NT2/D1 (cell line): ENCODE data around the gene DENND5B.

Experiments used
- DNase-seq: peaks from one replicate; pipeline ENCODE4 v3.0.0-alpha.2; 2011; ENCODE audit warnings: low read depth, low spot score
- H3K27me3 ChIP-seq: 2 replicates; pipeline ENCODE4 v1.6.0; 2011; ENCODE audit warnings: mild to moderate bottlenecking; ENCODE audit not compliant: insufficient read length, insufficient read depth
- H3K36me3 ChIP-seq: 2 replicates; pipeline ENCODE4 v1.6.1; 2011; ENCODE audit warnings: mild to moderate bottlenecking, low read length, mixed read lengths; ENCODE audit not compliant: insufficient read depth, insufficient read length
- H3K4me1 ChIP-seq: 2 replicates; pipeline ENCODE4 v1.5.1; 2011; ENCODE audit not compliant: insufficient read depth, insufficient read length
- H3K4me3 ChIP-seq: 2 replicates; pipeline ENCODE4 v1.5.1; 2011; ENCODE audit warnings: low read depth; ENCODE audit not compliant: insufficient read length
- H3K9ac ChIP-seq: 2 replicates; pipeline ENCODE4 v1.6.0; 2011; ENCODE audit warnings: low read depth; ENCODE audit not compliant: insufficient read length
- H3K9me3 ChIP-seq: 2 replicates; pipeline ENCODE4 v1.5.1; 2011; ENCODE audit warnings: mild to moderate bottlenecking, low read length; ENCODE audit not compliant: insufficient read depth
- SUZ12 ChIP-seq: IDR thresholded peaks from 2 replicates; pipeline ENCODE4 v1.6.1; 2011; ENCODE audit not compliant: insufficient read length, insufficient read depth; ENCODE audit errors: extremely low read depth
- YY1 ChIP-seq: IDR thresholded peaks from 2 replicates; pipeline ENCODE4 v1.6.1; 2011; ENCODE audit not compliant: insufficient read length, insufficient read depth
- ZNF274 ChIP-seq: IDR thresholded peaks from 2 replicates; pipeline ENCODE4 v1.6.1; 2011; ENCODE audit warnings: mild to moderate bottlenecking, low read depth, low read length

Gene DENND5B

GRCh38 chr12:31524791-31525495 is 66.0 kb downstream of the DENND5B start:
- Histone ChIP-seq H3K36me3 (no peaks in the 10 kb centered on the region), H3K9ac (no peak overlapping the region), H3K4me3 (no peak overlapping the region), H3K9me3 (no peaks in the 10 kb centered on the region), H3K4me1 (peaks cover 2% of the 10 kb centered on the region), H3K27me3 (no peaks in the 10 kb centered on the region)
- no peak for TF ChIP-seq YY1
- no peak for TF ChIP-seq ZNF274
- no peak for TF ChIP-seq SUZ12
- DNase-seq = no peak

- TF ChIP-seq SUZ12 = no peak
- TF ChIP-seq ZNF274 = no peak
- no peak for TF ChIP-seq YY1
- no peaks in the 10 kb centered on the region for H3K36me3 ChIP-seq
- no peaks in the 10 kb centered on the region for H3K27me3 ChIP-seq
- no peak for DNase-seq
- peaks cover 2% of the 10 kb centered on the region for H3K4me1 ChIP-seq
- H3K9ac ChIP-seq = no peak overlapping the region
- no peaks in the 10 kb centered on the region for H3K9me3 ChIP-seq
- H3K4me3 ChIP-seq = no peak overlapping the region
Observed at GRCh38 chr12:31523306-31523705, 67.6 kb downstream of the DENND5B start.

GRCh38 chr12:31522607-31523006 is 68.3 kb downstream of the DENND5B start:
- no peaks in the 10 kb centered on the region for H3K36me3 ChIP-seq

GRCh38 chr12:31521964-31522363 is 69.0 kb downstream of the DENND5B start:
- peaks cover 12% of the 10 kb centered on the region for H3K4me1 ChIP-seq
- no peak overlapping the region for H3K9ac ChIP-seq
- H3K4me3 ChIP-seq = no peak overlapping the region
- H3K36me3 ChIP-seq = no peaks in the 10 kb centered on the region
- no peaks in the 10 kb centered on the region for H3K9me3 ChIP-seq
- H3K27me3 ChIP-seq = no peaks in the 10 kb centered on the region
- TF ChIP-seq SUZ12 (no peak), ZNF274 (no peak), YY1 (no peak)
- DNase-seq = no peak

More at GRCh38 chr12:31522607-31523006, 68.3 kb downstream of the DENND5B start:
- Histone ChIP-seq H3K9me3 (no peaks in the 10 kb centered on the region), H3K9ac (no peak overlapping the region), H3K27me3 (no peaks in the 10 kb centered on the region), H3K4me3 (no peak overlapping the region), H3K4me1 (peaks cover 6% of the 10 kb centered on the region)
- DNase-seq = no peak
- TF ChIP-seq YY1 (no peak), ZNF274 (no peak)

GRCh38 chr12:31519511-31519910 is 71.4 kb downstream of the DENND5B start:
- Histone ChIP-seq H3K27me3 (no peaks in the 10 kb centered on the region), H3K9me3 (no peaks in the 10 kb centered on the region), H3K4me1 (peaks cover 12% of the 10 kb centered on the region), H3K36me3 (no peaks in the 10 kb centered on the region), H3K4me3 (no peak overlapping the region), H3K9ac (peak overlapping the region; percentile 46)
- no peak for DNase-seq
- TF ChIP-seq SUZ12 = no peak
- TF ChIP-seq ZNF274 = no peak
- no peak for TF ChIP-seq YY1

GRCh38 chr12:31518680-31519227 is 72.2 kb downstream of the DENND5B start:
- Histone ChIP-seq H3K9ac (peak overlapping the region; percentile 35), H3K36me3 (no peaks in the 10 kb centered on the region), H3K9me3 (no peaks in the 10 kb centered on the region), H3K27me3 (no peaks in the 10 kb centered on the region), H3K4me3 (no peak overlapping the region), H3K4me1 (peaks cover 12% of the 10 kb centered on the region)
- peak; percentile 99 for DNase-seq
- TF ChIP-seq ZNF274 = no peak
- TF ChIP-seq SUZ12 = no peak
- TF ChIP-seq YY1 = no peak

GRCh38 chr12:31517994-31518393 is 72.9 kb downstream of the DENND5B start:
- peak overlapping the region; percentile 36 for H3K9ac ChIP-seq
- no peaks in the 10 kb centered on the region for H3K9me3 ChIP-seq
- H3K4me1 ChIP-seq = peaks cover 10% of the 10 kb centered on the region
- no peak overlapping the region for H3K4me3 ChIP-seq
- H3K27me3 ChIP-seq = no peaks in the 10 kb centered on the region
- no peaks in the 10 kb centered on the region for H3K36me3 ChIP-seq
- no peak for DNase-seq
- TF ChIP-seq YY1 = no peak
- TF ChIP-seq SUZ12 = no peak
- no peak for TF ChIP-seq ZNF274
